PFSK-1 (cell line): Measurements from ENCODE around the gene NFE2L1.

Experiments
- FOXP2 ChIP-seq: optimal IDR thresholded peaks from 2 replicates; pipeline ENCODE3; 2011; ENCODE audit warnings: borderline replicate concordance, control low read depth, inconsistent platforms; ENCODE audit not compliant: insufficient read depth; ENCODE audit errors: extremely low read length, extremely low read depth
- POLR2AphosphoS5 ChIP-seq: IDR thresholded peaks from 2 replicates; pipeline ENCODE4 v1.6.1; 2012; ENCODE audit warnings: low read depth, mild to moderate bottlenecking, control low read depth, low read length, moderate library complexity
- REST ChIP-seq, 2 experiments: IDR thresholded peaks; 2 replicates each; pipeline versions ENCODE4 v1.6.1 to v1.8.0; 2011 to 2012; ENCODE audit warnings: low read depth in 2 of 2, low read length in 2 of 2, control low read depth in 1 of 2, inconsistent platforms in 1 of 2, mild to moderate bottlenecking in 1 of 2, moderate library complexity in 1 of 2; ENCODE audit not compliant: insufficient read depth in 1 of 2
- SIN3A ChIP-seq: IDR thresholded peaks from 2 replicates; pipeline ENCODE4 v1.6.1; 2012; ENCODE audit warnings: mild to moderate bottlenecking, low read length, moderate library complexity, borderline replicate concordance; ENCODE audit not compliant: insufficient read depth
- TAF1 ChIP-seq: IDR thresholded peaks from 2 replicates; pipeline ENCODE4 v1.6.1; 2012; ENCODE audit warnings: low read length, control low read depth, borderline replicate concordance; ENCODE audit not compliant: insufficient read depth

NFE2L1 gene

GRCh38 chr17:48062273-48062672 lies 14.1 kb downstream of the NFE2L1 start:
- no peak for TF ChIP-seq REST (IDR thresholded peaks at IDR 0.05; ENCODE audit: insufficient read depth in 1 of 2, low read depth in 2 of 2, low read length in 2 of 2)

GRCh38 chr17:48064638-48065037 lies 16.5 kb downstream of the NFE2L1 start:
- TF ChIP-seq POLR2AphosphoS5 (no peak), REST (IDR thresholded peaks at IDR 0.05; ENCODE audit: insufficient read depth in 1 of 2, low read depth in 2 of 2, low read length in 2 of 2) (no peak), TAF1 (no peak), FOXP2 (no peak), SIN3A (no peak)

- TF ChIP-seq POLR2AphosphoS5 = no peak
- no peak for TF ChIP-seq SIN3A
- no peak for TF ChIP-seq REST (IDR thresholded peaks at IDR 0.05; ENCODE audit: insufficient read depth in 1 of 2, low read depth in 2 of 2, low read length in 2 of 2)
- TF ChIP-seq TAF1 = no peak
- no peak for TF ChIP-seq FOXP2
Observed at GRCh38 chr17:48066192-48066591, 18.0 kb downstream of the NFE2L1 start.

GRCh38 chr17:48066656-48067055 lies 18.5 kb downstream of the NFE2L1 start:
- TF ChIP-seq SIN3A (no peak), FOXP2 (no peak), TAF1 (no peak), POLR2AphosphoS5 (no peak), REST (IDR thresholded peaks at IDR 0.05; ENCODE audit: insufficient read depth in 1 of 2, low read depth in 2 of 2, low read length in 2 of 2) (no peak)

GRCh38 chr17:48067245-48067644 lies 19.1 kb downstream of the NFE2L1 start:
- TF ChIP-seq SIN3A = no peak

GRCh38 chr17:48068491-48068961 lies 20.4 kb downstream of the NFE2L1 start:
- TF ChIP-seq FOXP2 (no peak), SIN3A (no peak), TAF1 (no peak), REST (IDR thresholded peaks at IDR 0.05; ENCODE audit: insufficient read depth in 1 of 2, low read depth in 2 of 2, low read length in 2 of 2) (no peak), POLR2AphosphoS5 (no peak)
